Neural progenitor cell (in vitro differentiated cells): ENCODE measurements around the gene CCDC169. TPM values are rescaled to one million over a fixed set of nuclear protein-coding genes. Genes with fewer than 3 reads are reported as not detected.

Experiments used
- DNase-seq: peaks from one replicate; pipeline ENCODE4 v3.0.0-alpha.2; 2016; ENCODE audit warnings: low spot score
- H2AFZ ChIP-seq: fragments of 200-600 bp; sonication (generic); replicated peaks from 2 replicates; pipeline ENCODE4 v1.6.1; 2016; ENCODE audit warnings: antibody characterized with exemption
- H3F3A ChIP-seq: fragments of 200-600 bp; sonication (generic); 2 replicates; pipeline ENCODE4 v1.6.1; 2016; ENCODE audit warnings: antibody characterized with exemption, low read depth
- H3K27ac ChIP-seq: fragments of 200-600 bp; sonication (generic); 2 replicates; pipeline ENCODE4 v1.5.1; 2016; ENCODE audit warnings: mild to moderate bottlenecking
- H3K27me3 ChIP-seq: fragments of 200-600 bp; sonication (generic); 2 replicates; pipeline ENCODE4 v1.6.1; 2016; ENCODE audit warnings: mild to moderate bottlenecking, moderate library complexity
- H3K36me3 ChIP-seq: fragments of 200-600 bp; sonication (generic); 2 replicates; pipeline ENCODE4 v1.5.1; 2016
- H3K4me1 ChIP-seq: fragments of 200-600 bp; sonication (generic); 2 replicates; pipeline ENCODE4 v1.6.1; 2016; ENCODE audit warnings: mixed run types
- H3K4me2 ChIP-seq: fragments of 200-600 bp; sonication (generic); 2 replicates; pipeline ENCODE4 v1.6.1; 2016
- H3K4me3 ChIP-seq: fragments of 200-600 bp; sonication (generic); 2 replicates; pipeline ENCODE4 v1.5.1; 2016
- H3K79me2 ChIP-seq: fragments of 200-600 bp; sonication (generic); 2 replicates; pipeline ENCODE4 v1.6.1; 2016; ENCODE audit warnings: low read depth
- H3K9ac ChIP-seq: fragments of 200-600 bp; sonication (generic); 2 replicates; pipeline ENCODE4 v1.6.1; 2016
- H3K9me3 ChIP-seq: fragments of 200-600 bp; sonication (generic); 2 replicates; pipeline ENCODE4 v1.5.1; 2016; ENCODE audit warnings: low read depth
- H4K20me1 ChIP-seq: fragments of 200-600 bp; sonication (generic); 2 replicates; pipeline ENCODE4 v1.6.1; 2016; ENCODE audit warnings: low read depth
- H3K27ac Mint-ChIP-seq: 3 replicates; pipeline ENCODE4 v1.8.0; 2021; ENCODE audit warnings: mixed read lengths
- H3K27me3 Mint-ChIP-seq: 2 replicates; pipeline ENCODE4 v1.8.0; 2022; ENCODE audit warnings: low read depth, mild to moderate bottlenecking, inconsistent platforms, moderate library complexity, mixed read lengths; ENCODE audit not compliant: insufficient read depth
- H3K36me3 Mint-ChIP-seq: 3 replicates; pipeline ENCODE4 v1.8.0; 2021; ENCODE audit warnings: mixed read lengths
- H3K4me1 Mint-ChIP-seq: 3 replicates; pipeline ENCODE4 v1.8.0; 2021; ENCODE audit warnings: mixed read lengths
- H3K4me3 Mint-ChIP-seq: 3 replicates; pipeline ENCODE4 v1.8.0; 2021; ENCODE audit warnings: mild to moderate bottlenecking, moderate library complexity, mixed read lengths
- H3K9me3 Mint-ChIP-seq: 3 replicates; pipeline ENCODE4 v1.8.0; 2020; ENCODE audit warnings: mixed read lengths
- CTCF ChIP-seq: fragments of 200-600 bp; sonication (generic); IDR thresholded peaks from 2 replicates; pipeline ENCODE4 v1.5.1; 2017; ENCODE audit warnings: antibody characterized with exemption, mild to moderate bottlenecking
- EZH2 ChIP-seq: fragments of 200-600 bp; sonication (generic); IDR thresholded peaks from 2 replicates; pipeline ENCODE4 v1.6.1; 2017; ENCODE audit warnings: antibody characterized with exemption, mild to moderate bottlenecking, moderate library complexity
- EZH2phosphoT487 ChIP-seq: fragments of 200-600 bp; sonication (generic); IDR thresholded peaks from 2 replicates; pipeline ENCODE4 v1.6.1; 2017; ENCODE audit warnings: antibody characterized with exemption
- total RNA-seq: library from RNA; depleted of rRNA; stranded (reverse); fragments of >200 nt; gene quantifications from 2 replicates; pipeline ENCODE4 v1.2.3, GENCODE V29; 2015; ENCODE audit warnings: low replicate concordance

Gene CCDC169
- 5.0 and 6.3 TPM in 2 replicates for total RNA-seq

GRCh38 chr13:36297366-36298338, at the start of gene CCDC169:
TSS of gene CCDC169 (minus strand) at chr13:36297814. CDS start at chr13:36297719, 95 bp downstream.
- H3K36me3 ChIP-seq = no peaks in the 10 kb centered on the region
- H3K4me1 ChIP-seq = peaks cover 19% of the 10 kb centered on the region
- peak; percentile 84 for DNase-seq
- H3K4me3 ChIP-seq = peak within 1 kb of the TSS; percentile 51
- H3K9me3 ChIP-seq = peaks cover 3% of the 10 kb centered on the region
- peaks cover 39% of the 10 kb centered on the region for H3F3A ChIP-seq
- H3K27me3 ChIP-seq = no peaks in the 10 kb centered on the region
- H2AFZ ChIP-seq = peak within 1 kb of the TSS; percentile 77
- H3K9ac ChIP-seq = peak within 1 kb of the TSS; percentile 14
- peaks cover 4% of the 10 kb centered on the region for H3K27me3 Mint-ChIP-seq
- peaks cover 4% of the 10 kb centered on the region for H4K20me1 ChIP-seq
- H3K27ac ChIP-seq = peak within 1 kb of the TSS; percentile 94
- H3K4me3 Mint-ChIP-seq = peak within 1 kb of the TSS; percentile 54
- H3K4me1 Mint-ChIP-seq = peaks cover 15% of the 10 kb centered on the region
- peaks cover 13% of the 10 kb centered on the region for H3K36me3 Mint-ChIP-seq
- H3K9me3 Mint-ChIP-seq = peaks cover 7% of the 10 kb centered on the region
- peak within 1 kb of the TSS; percentile 75 for H3K4me2 ChIP-seq
- TF ChIP-seq CTCF (no peak), EZH2phosphoT487 (no peak), EZH2 (no peak)
- no peak within 1 kb of the TSS for H3K27ac Mint-ChIP-seq
- peaks cover 6% of the 10 kb centered on the region for H3K79me2 ChIP-seq

- Histone ChIP-seq H3K4me3 (peak within 1 kb of the TSS; percentile 77), H3K36me3 (no peaks in the 10 kb centered on the region), H3K27ac (peak within 1 kb of the TSS; percentile 19), H3K27me3 (peaks cover 18% of the 10 kb centered on the region), H2AFZ (peak within 1 kb of the TSS; percentile 94), H3K9me3 (no peaks in the 10 kb centered on the region), H3K79me2 (peaks cover 39% of the 10 kb centered on the region), H3K9ac (peak within 1 kb of the TSS; percentile 24), H3K4me1 (peaks cover 3% of the 10 kb centered on the region), H3F3A (peaks cover 5% of the 10 kb centered on the region), H4K20me1 (peaks cover 8% of the 10 kb centered on the region), H3K4me2 (peak within 1 kb of the TSS; percentile 73)
- H3K27ac Mint-ChIP-seq = peak within 1 kb of the TSS; percentile 97
- H3K4me3 Mint-ChIP-seq = peak within 1 kb of the TSS; percentile 95
- H3K27me3 Mint-ChIP-seq = no peaks in the 10 kb centered on the region
- TF ChIP-seq EZH2phosphoT487 = no peak
- peak; percentile 95 for TF ChIP-seq CTCF
- peaks cover 2% of the 10 kb centered on the region for H3K9me3 Mint-ChIP-seq
- H3K36me3 Mint-ChIP-seq = peaks cover 10% of the 10 kb centered on the region
- H3K4me1 Mint-ChIP-seq = peaks cover 17% of the 10 kb centered on the region
- peak; percentile 91 for DNase-seq
These were observed 48.8 kb upstream of the CCDC169 start, which contains the start of gene SPART for GRCh38 chr13:36346222-36347083. TSS of gene SPART (minus strand) at chr13:36346394. CDS start at chr13:36335830, 10,564 bp downstream.

- peaks cover 8% of the 10 kb centered on the region for H4K20me1 ChIP-seq
- peak overlapping the region; percentile 94 for H2AFZ ChIP-seq
- H3K9me3 ChIP-seq = no peaks in the 10 kb centered on the region
- peaks cover 5% of the 10 kb centered on the region for H3F3A ChIP-seq
- Mint-ChIP-seq H3K27me3 (no peaks in the 10 kb centered on the region), H3K27ac (peak overlapping the region; percentile 90), H3K9me3 (peaks cover 4% of the 10 kb centered on the region), H3K4me1 (peaks cover 17% of the 10 kb centered on the region), H3K4me3 (peak overlapping the region; percentile 95), H3K36me3 (peaks cover 15% of the 10 kb centered on the region)
- H3K79me2 ChIP-seq = peaks cover 47% of the 10 kb centered on the region
- peaks cover 18% of the 10 kb centered on the region for H3K27me3 ChIP-seq
- no peak for TF ChIP-seq EZH2
- no peak for TF ChIP-seq CTCF
- TF ChIP-seq EZH2phosphoT487 = no peak
- H3K4me1 ChIP-seq = peaks cover 3% of the 10 kb centered on the region
- H3K36me3 ChIP-seq = no peaks in the 10 kb centered on the region
- peak overlapping the region; percentile 73 for H3K4me2 ChIP-seq
- DNase-seq = peak; percentile 81
- peak overlapping the region; percentile 24 for H3K9ac ChIP-seq
- H3K27ac ChIP-seq = peak overlapping the region; percentile 19
- H3K4me3 ChIP-seq = peak overlapping the region; percentile 77
These were observed 48.0 kb upstream of the CCDC169 start for GRCh38 chr13:36345438-36346221.
